Fibroblast of lung (primary cell): ENCODE data around the gene TMEFF2. TPM values are rescaled to one million over a fixed set of nuclear protein-coding genes. Genes with fewer than 3 reads are reported as not detected.
A peak's percentile ranks its signal among the peaks of the same experiment; 100 is the strongest.

Experiments
- DNase-seq, 2 donors: peaks; one replicate each; pipeline versions ENCODE4 v3.0.0 to v3.0.0-alpha.2; 2010; ENCODE audit warnings: low read depth in 2 of 2
- H2AFZ ChIP-seq: 2 replicates; pipeline ENCODE4 v1.5.1; 2012; ENCODE audit warnings: low read length, control low read depth, inconsistent platforms
- H3K27ac ChIP-seq: 2 replicates; pipeline ENCODE4 v1.5.1; 2011; ENCODE audit warnings: low read length, control low read depth; ENCODE audit not compliant: insufficient read depth
- H3K27me3 ChIP-seq: 2 replicates; pipeline ENCODE4 v1.5.1; 2011; ENCODE audit warnings: mild to moderate bottlenecking, low read length; ENCODE audit not compliant: control insufficient read depth, insufficient read depth
- H3K36me3 ChIP-seq: 2 replicates; pipeline ENCODE4 v1.5.1; 2011; ENCODE audit warnings: low read length; ENCODE audit not compliant: control insufficient read depth, insufficient read depth
- H3K4me1 ChIP-seq: 2 replicates; pipeline ENCODE4 v1.5.1; 2011; ENCODE audit warnings: low read length; ENCODE audit not compliant: control insufficient read depth, insufficient read depth; ENCODE audit errors: extremely low read depth
- H3K4me2 ChIP-seq: 2 replicates; pipeline ENCODE4 v1.5.1; 2011; ENCODE audit warnings: low read length, control low read depth; ENCODE audit not compliant: insufficient read depth; ENCODE audit errors: extremely low read depth
- H3K4me3 ChIP-seq, 4 experiments: fragments of 200-600 bp in 1 of 4; sonication (generic) in 1 of 4; replicated peaks in 1 of 4; 2 replicates each; pipeline ENCODE4 v1.5.1; 2011 to 2016; ENCODE audit warnings: low read length in 4 of 4, low read depth in 3 of 4, mild to moderate bottlenecking in 3 of 4, control low read depth in 2 of 4, inconsistent platforms in 1 of 4, mixed read lengths in 1 of 4; ENCODE audit not compliant: insufficient read depth in 1 of 4; ENCODE audit errors: control extremely low read depth in 1 of 4
- H3K79me2 ChIP-seq: 2 replicates; pipeline ENCODE4 v1.5.1; 2012; ENCODE audit warnings: mild to moderate bottlenecking, low read length, inconsistent platforms; ENCODE audit not compliant: control insufficient read depth, insufficient read depth
- H3K9ac ChIP-seq: 2 replicates; pipeline ENCODE4 v1.5.1; 2011; ENCODE audit warnings: mild to moderate bottlenecking, low read length, control low read depth; ENCODE audit not compliant: insufficient read depth
- H3K9me3 ChIP-seq: 2 replicates; pipeline ENCODE4 v1.5.1; 2012; ENCODE audit warnings: low read depth, low read length; ENCODE audit not compliant: control insufficient read depth, insufficient read depth
- H4K20me1 ChIP-seq: 2 replicates; pipeline ENCODE4 v1.5.1; 2011; ENCODE audit warnings: low read length; ENCODE audit not compliant: control insufficient read depth, insufficient read depth; ENCODE audit errors: extremely low read depth
- CTCF ChIP-seq, 2 donors: IDR thresholded peaks in 1 of 2; conservative IDR thresholded peaks in 1 of 2; 1 replicate in 1 of 2; 2 replicates in 1 of 2; pipeline ENCODE4 v1.5.1; 2011 to 2012; ENCODE audit warnings: low read length in 2 of 2, control low read depth in 1 of 2, inconsistent platforms in 1 of 2, low read depth in 1 of 2, mild to moderate bottlenecking in 1 of 2
- EZH2 ChIP-seq: IDR thresholded peaks from 2 replicates; pipeline ENCODE4 v1.5.1; 2012; ENCODE audit warnings: low read length, control low read depth, mild to moderate bottlenecking; ENCODE audit errors: missing control alignments
- polyA plus RNA-seq, 2 donors: library from polyadenylated mRNA; depleted of rRNA in 1 of 2; stranded (reverse) in 1 of 2; unstranded in 1 of 2; fragments of >200 nt; gene quantifications; 2 replicates each; pipeline ENCODE4 v1.2.1, GENCODE V29; 2011 to 2012; ENCODE audit warnings: missing spikeins in 1 of 2
- total RNA-seq: library from RNA; depleted of rRNA; stranded (reverse); fragments of >200 nt; gene quantifications from 2 replicates; pipeline ENCODE4 v1.2.1, GENCODE V29; 2014

Gene TMEFF2
- total and polyA plus RNA-seq, 2 donors (not counting 1 experiment from before 2014, with no cell fraction given) = 0.33 to 0.87 TPM

GRCh38 chr2:192162392-192163042 is 32.2 kb downstream of the TMEFF2 start:
- Histone ChIP-seq H3K9ac (no peak overlapping the region), H3K4me3 (no peak overlapping the region), H2AFZ (no peak overlapping the region), H3K36me3 (no peaks in the 10 kb centered on the region), H3K4me1 (no peaks in the 10 kb centered on the region), H3K27me3 (no peaks in the 10 kb centered on the region), H3K79me2 (no peaks in the 10 kb centered on the region), H4K20me1 (no peaks in the 10 kb centered on the region), H3K27ac (no peak overlapping the region), H3K4me2 (no peak overlapping the region), H3K9me3 (no peaks in the 10 kb centered on the region)
- no peak for TF ChIP-seq EZH2
- peak; percentile 84 to 93 for TF ChIP-seq CTCF (conservative IDR thresholded peaks at IDR 0.05 in 1 of 2, IDR thresholded peaks at IDR 0.05 in 1 of 2; ENCODE audit: low read depth in 1 of 2, low read length in 2 of 2)
- peak; percentile 61 to 85 for DNase-seq

GRCh38 chr2:192161656-192162290 is 33.0 kb downstream of the TMEFF2 start:
- H3K79me2 ChIP-seq = no peaks in the 10 kb centered on the region
- no peaks in the 10 kb centered on the region for H4K20me1 ChIP-seq
- TF ChIP-seq CTCF (conservative IDR thresholded peaks at IDR 0.05 in 1 of 2, IDR thresholded peaks at IDR 0.05 in 1 of 2; ENCODE audit: low read depth in 1 of 2, low read length in 2 of 2) (no peak), EZH2 (no peak)
- DNase-seq = no peak
- H3K4me3 ChIP-seq = no peak overlapping the region
- no peak overlapping the region for H3K4me2 ChIP-seq
- H3K4me1 ChIP-seq = no peaks in the 10 kb centered on the region
- no peak overlapping the region for H3K27ac ChIP-seq
- H3K9ac ChIP-seq = no peak overlapping the region
- H2AFZ ChIP-seq = peak overlapping the region; percentile 36
- H3K27me3 ChIP-seq = no peaks in the 10 kb centered on the region
- H3K9me3 ChIP-seq = no peaks in the 10 kb centered on the region
- H3K36me3 ChIP-seq = no peaks in the 10 kb centered on the region

- no peak overlapping the region for H3K27ac ChIP-seq
- no peak overlapping the region for H3K4me3 ChIP-seq
- H3K4me1 ChIP-seq = no peaks in the 10 kb centered on the region
- no peak overlapping the region for H3K9ac ChIP-seq
- no peak overlapping the region for H2AFZ ChIP-seq
- TF ChIP-seq CTCF (conservative IDR thresholded peaks at IDR 0.05 in 1 of 2, IDR thresholded peaks at IDR 0.05 in 1 of 2; ENCODE audit: low read depth in 1 of 2, low read length in 2 of 2) (no peak), EZH2 (no peak)
- no peaks in the 10 kb centered on the region for H3K79me2 ChIP-seq
- H3K36me3 ChIP-seq = no peaks in the 10 kb centered on the region
- H3K4me2 ChIP-seq = no peak overlapping the region
- H3K9me3 ChIP-seq = no peaks in the 10 kb centered on the region
- no peaks in the 10 kb centered on the region for H3K27me3 ChIP-seq
- H4K20me1 ChIP-seq = no peaks in the 10 kb centered on the region
- no peak for DNase-seq
Measured at GRCh38 chr2:192159736-192160135, 35.0 kb downstream of the TMEFF2 start.
